SJSA1 (cell line): ENCODE results near the gene SLC13A2. TPM values are rescaled to one million over a fixed set of nuclear protein-coding genes. Genes with fewer than 3 reads are reported as not detected.

Experiments used
- DNase-seq, 2 experiments: peaks; one replicate each; pipeline ENCODE4 v3.0.0-alpha.2; 2015 to 2020; ENCODE audit warnings: low spot score in 2 of 2, low read depth in 1 of 2
- H3K27ac ChIP-seq: fragments of 250-450 bp; sonication (Bioruptor Pico); 2 replicates; pipeline ENCODE4 v1.5.1; 2020; ENCODE audit warnings: mild to moderate bottlenecking, moderate library complexity
- H3K27me3 ChIP-seq: fragments of 250-450 bp; sonication (Bioruptor Pico); replicated peaks from 2 replicates; pipeline ENCODE4 v1.5.1; 2020; ENCODE audit warnings: mild to moderate bottlenecking, moderate library complexity
- H3K36me3 ChIP-seq: fragments of 250-450 bp; sonication (Bioruptor Pico); 2 replicates; pipeline ENCODE4 v1.5.1; 2020; ENCODE audit warnings: mild to moderate bottlenecking
- H3K4me1 ChIP-seq: fragments of 250-450 bp; sonication (Bioruptor Pico); replicated peaks from 2 replicates; pipeline ENCODE4 v1.6.1; 2021; ENCODE audit warnings: mild to moderate bottlenecking
- H3K4me3 ChIP-seq: fragments of 250-450 bp; sonication (Bioruptor Pico); 2 replicates; pipeline ENCODE4 v1.5.1; 2020; ENCODE audit warnings: mild to moderate bottlenecking
- H3K9me3 ChIP-seq: fragments of 250-450 bp; sonication (Bioruptor Pico); replicated peaks from 2 replicates; pipeline ENCODE4 v1.5.1; 2020; ENCODE audit warnings: mild to moderate bottlenecking
- total RNA-seq: library from RNA; depleted of rRNA; stranded (reverse); fragments of >200 nt; shearing (Covaris generic); gene quantifications from 2 replicates; pipeline ENCODE4 v1.2.3, GENCODE V29; 2014

Gene SLC13A2
- total RNA-seq, 1 experiment from 2014 or later = not detected

GRCh38 chr17:28491286-28491685 lies 17.8 kb downstream of the SLC13A2 start:
- Histone ChIP-seq H3K4me3 (no peak overlapping the region), H3K27me3 (no peaks in the 10 kb centered on the region; the same call in 1 of the 2 replicates), H3K36me3 (no peaks in the 10 kb centered on the region), H3K27ac (no peak overlapping the region), H3K9me3 (no peaks in the 10 kb centered on the region), H3K4me1 (no peaks in the 10 kb centered on the region)
- no peak for DNase-seq

GRCh38 chr17:28491860-28492259 lies 18.4 kb downstream of the SLC13A2 start:
- no peaks in the 10 kb centered on the region for H3K36me3 ChIP-seq
- no peaks in the 10 kb centered on the region; the same call in 1 of the 2 replicates for H3K27me3 ChIP-seq
- no peaks in the 10 kb centered on the region for H3K4me1 ChIP-seq
- no peaks in the 10 kb centered on the region for H3K9me3 ChIP-seq
- H3K27ac ChIP-seq = no peak overlapping the region
- H3K4me3 ChIP-seq = no peak overlapping the region
- DNase-seq = no peak

- Histone ChIP-seq H3K4me1 (no peaks in the 10 kb centered on the region), H3K27ac (no peak overlapping the region), H3K4me3 (no peak overlapping the region), H3K36me3 (no peaks in the 10 kb centered on the region), H3K27me3 (no peaks in the 10 kb centered on the region; the same call in 1 of the 2 replicates), H3K9me3 (no peaks in the 10 kb centered on the region)
- no peak for DNase-seq
These were observed 19.2 kb downstream of the SLC13A2 start for GRCh38 chr17:28492352-28493310.

- Histone ChIP-seq H3K4me1 (no peaks in the 10 kb centered on the region), H3K4me3 (no peak overlapping the region), H3K27ac (no peak overlapping the region), H3K27me3 (no peaks in the 10 kb centered on the region; the same call in 1 of the 2 replicates), H3K9me3 (no peaks in the 10 kb centered on the region), H3K36me3 (no peaks in the 10 kb centered on the region)
- DNase-seq = no peak
These were observed 20.0 kb downstream of the SLC13A2 start for GRCh38 chr17:28493460-28493859.

GRCh38 chr17:28494445-28495188 lies 21.2 kb downstream of the SLC13A2 start:
- peak; percentile 51 to 73 for DNase-seq
- H3K36me3 ChIP-seq = no peaks in the 10 kb centered on the region
- no peaks in the 10 kb centered on the region for H3K9me3 ChIP-seq
- H3K4me1 ChIP-seq = no peaks in the 10 kb centered on the region
- H3K27ac ChIP-seq = no peak overlapping the region
- no peak overlapping the region for H3K4me3 ChIP-seq
- H3K27me3 ChIP-seq = no peaks in the 10 kb centered on the region; the same call in 1 of the 2 replicates

GRCh38 chr17:28495635-28496034 lies 22.2 kb downstream of the SLC13A2 start:
- no peaks in the 10 kb centered on the region; the same call in 1 of the 2 replicates for H3K27me3 ChIP-seq
- no peak for DNase-seq

GRCh38 chr17:28497931-28498330 lies 24.5 kb downstream of the SLC13A2 start:
- H3K4me3 ChIP-seq = no peak overlapping the region

More at GRCh38 chr17:28495635-28496034, 22.2 kb downstream of the SLC13A2 start:
- Histone ChIP-seq H3K9me3 (no peaks in the 10 kb centered on the region), H3K4me1 (no peaks in the 10 kb centered on the region), H3K4me3 (no peak overlapping the region), H3K27ac (no peak overlapping the region), H3K36me3 (no peaks in the 10 kb centered on the region)

GRCh38 chr17:28498652-28499363 lies 25.4 kb downstream of the SLC13A2 start:
- Histone ChIP-seq H3K27me3 (peaks cover 13% of the 10 kb centered on the region), H3K4me1 (no peaks in the 10 kb centered on the region), H3K36me3 (no peaks in the 10 kb centered on the region), H3K4me3 (no peak overlapping the region), H3K9me3 (no peaks in the 10 kb centered on the region), H3K27ac (no peak overlapping the region)
- DNase-seq = no peak

More at GRCh38 chr17:28497931-28498330, 24.5 kb downstream of the SLC13A2 start:
- Histone ChIP-seq H3K4me1 (no peaks in the 10 kb centered on the region), H3K27ac (no peak overlapping the region), H3K36me3 (no peaks in the 10 kb centered on the region), H3K27me3 (peaks cover 8% of the 10 kb centered on the region), H3K9me3 (no peaks in the 10 kb centered on the region)
- no peak for DNase-seq

GRCh38 chr17:28499364-28499664 lies 25.9 kb downstream of the SLC13A2 start:
- Histone ChIP-seq H3K4me1 (no peaks in the 10 kb centered on the region), H3K36me3 (no peaks in the 10 kb centered on the region), H3K9me3 (no peaks in the 10 kb centered on the region), H3K27ac (no peak overlapping the region), H3K4me3 (no peak overlapping the region), H3K27me3 (peaks cover 17% of the 10 kb centered on the region)
- DNase-seq = no peak

GRCh38 chr17:28499684-28500357 lies 26.4 kb downstream of the SLC13A2 start:
- Histone ChIP-seq H3K36me3 (no peaks in the 10 kb centered on the region), H3K9me3 (no peaks in the 10 kb centered on the region)

GRCh38 chr17:28500712-28501379 lies 27.4 kb downstream of the SLC13A2 start:
- DNase-seq = no peak
- Histone ChIP-seq H3K27me3 (peaks cover 25% of the 10 kb centered on the region), H3K4me1 (no peaks in the 10 kb centered on the region)

More at GRCh38 chr17:28499684-28500357, 26.4 kb downstream of the SLC13A2 start:
- H3K27me3 ChIP-seq = peaks cover 22% of the 10 kb centered on the region
- no peaks in the 10 kb centered on the region for H3K4me1 ChIP-seq
- H3K4me3 ChIP-seq = no peak overlapping the region
- no peak overlapping the region for H3K27ac ChIP-seq
- DNase-seq = no peak

GRCh38 chr17:28501421-28502284 lies 28.2 kb downstream of the SLC13A2 start:
- DNase-seq = no peak
- Histone ChIP-seq H3K36me3 (no peaks in the 10 kb centered on the region), H3K4me1 (no peaks in the 10 kb centered on the region), H3K27ac (no peak overlapping the region), H3K9me3 (no peaks in the 10 kb centered on the region), H3K4me3 (no peak overlapping the region), H3K27me3 (peaks cover 31% of the 10 kb centered on the region)

More at GRCh38 chr17:28500712-28501379, 27.4 kb downstream of the SLC13A2 start:
- H3K27ac ChIP-seq = no peak overlapping the region
- H3K4me3 ChIP-seq = no peak overlapping the region
- no peaks in the 10 kb centered on the region for H3K9me3 ChIP-seq
- H3K36me3 ChIP-seq = no peaks in the 10 kb centered on the region
